ENCODE measurements around the gene KLHDC4.

- TF ChIP-seq CTCF (IDR thresholded peaks at IDR 0.05; ENCODE audit: poor library complexity) (no peak), EZH2phosphoT487 (IDR thresholded peaks at IDR 0.05; ENCODE audit: low read depth, severe bottlenecking, unreplicated experiment) (no peak), EZH2 (IDR thresholded peaks at IDR 0.05; ENCODE audit: borderline replicate concordance) (no peak)
Observed at GRCh38 chr16:87684711-87685404, 80.9 kb downstream of the KLHDC4 start.

Data from hepatocyte (in vitro differentiated cells).